HL-60 (cell line): ENCODE measurements around the gene NPC1.

Source experiments
- CTCF ChIP-seq: IDR thresholded peaks from one replicate; pipeline ENCODE4 v1.5.1; 2011; ENCODE audit warnings: low read length, control low read depth, inconsistent platforms; ENCODE audit not compliant: insufficient read depth
- GABPA ChIP-seq: IDR thresholded peaks from 2 replicates; pipeline ENCODE4 v1.6.1; 2012; ENCODE audit warnings: low read depth
- POLR2AphosphoS5 ChIP-seq: IDR thresholded peaks from 2 replicates; pipeline ENCODE4 v1.6.1; 2012; ENCODE audit warnings: low read depth
- REST ChIP-seq: IDR thresholded peaks from 2 replicates; pipeline ENCODE4 v1.6.1; 2012; ENCODE audit warnings: low read depth; ENCODE audit not compliant: insufficient replicate concordance

- TF ChIP-seq CTCF (no peak), POLR2AphosphoS5 (no peak), REST (no peak), GABPA (no peak)
Measured at GRCh38 chr18:23617412-23618014, 31.2 kb upstream of the NPC1 start.
